Fibroblast of mammary gland (primary cell): ENCODE data around the gene COMMD10.
A peak's percentile ranks its signal among the peaks of the same experiment; 100 is the strongest.

Experiments
- DNase-seq: peaks from one replicate; pipeline ENCODE4 v3.0.0-alpha.2; 2010; ENCODE audit warnings: low read depth
- H3K4me3 ChIP-seq: 2 replicates; pipeline ENCODE4 v1.5.1; 2011; ENCODE audit warnings: low read depth, mild to moderate bottlenecking, low read length, moderate library complexity; ENCODE audit not compliant: control insufficient read depth
- CTCF ChIP-seq: conservative IDR thresholded peaks from 2 replicates; pipeline ENCODE4 v1.5.1; 2011; ENCODE audit warnings: low read depth, low read length, inconsistent platforms; ENCODE audit not compliant: control insufficient read depth, insufficient read depth

The COMMD10 gene

GRCh38 chr5:116144103-116144502 lies 59.3 kb downstream of the COMMD10 start:
- DNase-seq, result peak; percentile 25

GRCh38 chr5:116144991-116145390 lies 60.2 kb downstream of the COMMD10 start:
- TF ChIP-seq CTCF, result no peak

More at GRCh38 chr5:116144103-116144502, 59.3 kb downstream of the COMMD10 start:
- H3K4me3 ChIP-seq, result no peak overlapping the region
- TF ChIP-seq CTCF, result no peak

GRCh38 chr5:116145416-116145815 lies 60.6 kb downstream of the COMMD10 start:
- TF ChIP-seq CTCF, result no peak
- H3K4me3 ChIP-seq, result no peak overlapping the region
- DNase-seq, result no peak

More at GRCh38 chr5:116144991-116145390, 60.2 kb downstream of the COMMD10 start:
- no peak overlapping the region for H3K4me3 ChIP-seq
- no peak for DNase-seq

- H3K4me3 ChIP-seq, result no peak overlapping the region
- TF ChIP-seq CTCF, result no peak
- DNase-seq, result no peak
Observed at GRCh38 chr5:116152169-116152568, 67.3 kb downstream of the COMMD10 start.

GRCh38 chr5:116153687-116154174 lies 68.9 kb downstream of the COMMD10 start:
- H3K4me3 ChIP-seq, result no peak overlapping the region
- no peak for TF ChIP-seq CTCF
- DNase-seq, result no peak

GRCh38 chr5:116154252-116154651 lies 69.4 kb downstream of the COMMD10 start:
- no peak for TF ChIP-seq CTCF
- no peak for DNase-seq
- no peak overlapping the region for H3K4me3 ChIP-seq

GRCh38 chr5:116154931-116155330 lies 70.1 kb downstream of the COMMD10 start:
- DNase-seq, result no peak
- TF ChIP-seq CTCF, result no peak
- H3K4me3 ChIP-seq, result no peak overlapping the region
